DMS153 (cell line): ENCODE results near the gene HRK.
"Not testable (repeated sequence)": the region's sequence is repeated elsewhere in the genome, so short reads cannot be mapped to it uniquely, and the experiment has no call there.

ENCODE experiments used
- DNase-seq: peaks from one replicate; lab custom pipeline; 2025; lab: John Stamatoyannopoulos, UW

Gene HRK

GRCh38 chr12:116818341-116818856 is 62.8 kb downstream of the HRK start:
- no peak for DNase-seq

- DNase-seq, result not testable (repeated sequence)
These were observed 66.5 kb downstream of the HRK start for GRCh38 chr12:116814766-116815165.

- DNase-seq, result no peak
These were observed 67.8 kb downstream of the HRK start for GRCh38 chr12:116813271-116814041.

DNA sequence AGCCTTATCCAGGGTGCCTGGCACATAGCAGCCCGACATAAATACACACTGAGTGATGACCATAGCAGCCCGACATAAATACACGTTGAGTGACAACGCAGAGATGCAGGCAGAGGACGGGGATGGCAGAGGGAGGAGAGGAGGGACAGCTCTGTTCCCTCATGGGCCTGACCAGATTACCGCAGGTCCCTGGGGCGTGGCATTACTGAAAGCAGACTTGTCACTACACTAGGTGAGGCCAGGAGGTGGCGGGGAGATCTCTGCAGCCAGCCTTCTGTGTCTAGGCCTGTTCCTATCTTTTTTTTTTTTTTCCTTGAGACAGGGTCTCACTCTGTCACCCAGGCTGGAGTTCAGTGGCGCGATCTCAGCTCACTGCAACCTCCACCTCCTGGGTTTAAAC is 69.0 kb downstream of the HRK start:
- DNase-seq, result no peak

GRCh38 chr12:116808113-116809105 is 72.8 kb downstream of the HRK start:
- no peak for DNase-seq

DNA sequence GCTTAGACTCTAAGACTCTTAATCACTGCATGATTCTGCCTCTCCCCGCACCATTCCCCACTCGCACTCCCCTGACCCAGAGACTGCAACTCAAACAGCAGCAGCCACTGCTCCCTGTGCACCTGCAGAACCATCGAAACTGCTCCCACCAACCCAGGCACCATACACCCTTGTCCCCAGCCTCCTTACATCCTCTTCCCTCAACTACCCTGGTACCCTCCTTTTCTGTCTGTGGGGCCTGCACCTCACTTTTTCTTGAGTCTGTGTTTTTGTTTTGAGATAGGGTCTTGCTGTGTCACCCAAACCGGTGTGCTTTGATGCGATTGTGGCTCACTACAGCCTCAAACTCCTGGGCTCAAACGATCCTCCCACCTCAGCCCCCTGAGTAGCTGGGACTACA is 73.7 kb downstream of the HRK start:
- DNase-seq, result no peak

DNA sequence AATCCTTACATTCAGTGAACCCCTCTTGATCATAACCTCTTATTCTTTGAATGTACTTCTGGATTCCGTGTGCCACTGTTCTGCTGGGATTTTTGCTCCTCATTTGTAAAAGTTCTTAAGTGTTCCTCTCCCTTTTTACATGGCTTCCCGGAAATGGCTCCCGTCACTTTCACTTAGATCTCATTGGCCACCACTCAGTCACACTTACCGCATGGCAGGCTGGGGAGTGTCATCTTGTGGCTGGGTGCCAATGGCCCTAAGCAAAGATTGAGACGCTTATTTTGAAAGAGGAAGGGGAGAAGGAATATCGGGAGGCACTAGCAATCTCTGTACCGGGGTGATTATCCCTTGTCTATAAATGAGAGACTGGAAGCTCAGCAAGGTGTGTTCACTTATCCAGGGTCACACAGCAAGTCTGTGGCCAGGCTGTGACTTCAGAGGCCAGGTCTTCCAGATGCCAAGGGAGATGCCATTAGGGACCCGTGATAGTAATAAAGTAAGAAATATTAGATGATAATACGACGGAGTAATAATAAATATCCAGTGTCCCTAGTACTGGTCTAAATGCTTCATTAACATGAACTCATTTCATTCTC is 74.3 kb downstream of the HRK start:
- no peak for DNase-seq
